ENCODE results near the gene ALKBH1. TPM values are rescaled to one million over a fixed set of nuclear protein-coding genes. Genes with fewer than 3 reads are reported as not detected.
A peak's percentile ranks its signal among the peaks of the same experiment; 100 is the strongest.

ALKBH1 gene
- total RNA-seq, 1 experiment from 2014 or later = 17.1 TPM

GRCh38 chr14:77709412-77709811 is 1.6 kb upstream of the ALKBH1 start:
- Mint-ChIP-seq H3K4me1 (ENCODE audit: low read depth, unreplicated experiment) (peaks cover 17% of the 10 kb centered on the region), H3K9me3 (ENCODE audit: unreplicated experiment) (no peaks in the 10 kb centered on the region), H3K27me3 (ENCODE audit: insufficient read depth, unreplicated experiment) (no peaks in the 10 kb centered on the region), H3K27ac (ENCODE audit: unreplicated experiment) (no peak overlapping the region), H3K36me3 (ENCODE audit: insufficient read depth, unreplicated experiment) (peaks cover 52% of the 10 kb centered on the region), H3K4me3 (ENCODE audit: unreplicated experiment) (peak overlapping the region; percentile 86)
- no peak for DNase-seq
- no peaks in the 10 kb centered on the region for H3K27me3 ChIP-seq (replicated peaks; ENCODE audit: control insufficient read depth, insufficient read depth, low read length)
- peak overlapping the region; percentile 71 for H3K4me3 ChIP-seq (ENCODE audit: low read depth, low read length)
- no TSS peak for BruUV-seq (replicated peaks)
- ChIA-PET CTCF (no interaction called here), POLR2A (no interaction called here)
- no peak for TF ChIP-seq CTCF (IDR thresholded peaks at IDR 0.05; ENCODE audit: insufficient read depth in 1 of 2, low read depth in 1 of 2, low read length in 1 of 2, severe bottlenecking in 1 of 2, unreplicated experiment in 1 of 2)
- H3K36me3 ChIP-seq (ENCODE audit: control insufficient read depth, insufficient read depth, low read length) = peaks cover 2% of the 10 kb centered on the region
- intact Hi-C loops (cut with micrococcal nuclease; ENCODE audit: unreplicated experiment) = loop anchor here (5.0 kb wide), 1 partner anchor 92 kb away; the partner anchor contains the start of gene SPTLC2
- peaks cover 8% of the 10 kb centered on the region; the same call in 1 of the 2 replicates for H3K4me1 ChIP-seq
- H3K9me3 ChIP-seq = no peaks in the 10 kb centered on the region

- Histone ChIP-seq H3K36me3 (ENCODE audit: control insufficient read depth, insufficient read depth, low read length) (no peaks in the 10 kb centered on the region), H3K4me3 (ENCODE audit: low read depth, low read length) (peak overlapping the region; percentile 71), H3K4me1 (peaks cover 8% of the 10 kb centered on the region; the same call in 1 of the 2 replicates), H3K27me3 (replicated peaks; ENCODE audit: control insufficient read depth, insufficient read depth, low read length) (no peaks in the 10 kb centered on the region), H3K9me3 (no peaks in the 10 kb centered on the region)
- Mint-ChIP-seq H3K27me3 (ENCODE audit: insufficient read depth, unreplicated experiment) (no peaks in the 10 kb centered on the region), H3K27ac (ENCODE audit: unreplicated experiment) (peak overlapping the region; percentile 77), H3K4me3 (ENCODE audit: unreplicated experiment) (peak overlapping the region; percentile 86), H3K36me3 (ENCODE audit: insufficient read depth, unreplicated experiment) (peaks cover 51% of the 10 kb centered on the region), H3K4me1 (ENCODE audit: low read depth, unreplicated experiment) (peaks cover 17% of the 10 kb centered on the region), H3K9me3 (ENCODE audit: unreplicated experiment) (no peaks in the 10 kb centered on the region)
- CTCF ChIA-PET = no interaction called here
- POLR2A ChIA-PET = interaction anchor here (0.7 kb wide), 1 partner anchor 334 kb away, joined by 3 read pairs; no protein-coding TSS in a partner anchor
- intact Hi-C loops (cut with micrococcal nuclease; ENCODE audit: unreplicated experiment) = loop anchor here (5.0 kb wide), 1 partner anchor 91 kb away; the partner anchor contains the start of gene SPTLC2
- TSS peak; percentile 78 for BruUV-seq (replicated peaks)
- TF ChIP-seq CTCF (IDR thresholded peaks at IDR 0.05; ENCODE audit: insufficient read depth in 1 of 2, low read depth in 1 of 2, low read length in 1 of 2, severe bottlenecking in 1 of 2, unreplicated experiment in 1 of 2) = no peak
- no peak for DNase-seq
Measured at GRCh38 chr14:77708749-77709148, 926 bp upstream of the ALKBH1 start.

GRCh38 chr14:77707355-77707723 is 484 bp downstream of the ALKBH1 start:
- no peaks in the 10 kb centered on the region for H3K27me3 Mint-ChIP-seq (ENCODE audit: insufficient read depth, unreplicated experiment)
- H3K9me3 Mint-ChIP-seq (ENCODE audit: unreplicated experiment) = no peaks in the 10 kb centered on the region
- peaks cover 8% of the 10 kb centered on the region; the same call in 1 of the 2 replicates for H3K4me1 ChIP-seq
- H3K4me1 Mint-ChIP-seq (ENCODE audit: low read depth, unreplicated experiment) = peaks cover 17% of the 10 kb centered on the region
- peak in 1 of 2 experiments; percentile 35 for TF ChIP-seq CTCF (IDR thresholded peaks at IDR 0.05; ENCODE audit: insufficient read depth in 1 of 2, low read depth in 1 of 2, low read length in 1 of 2, severe bottlenecking in 1 of 2, unreplicated experiment in 1 of 2)
- peak overlapping the region; percentile 86 for H3K4me3 Mint-ChIP-seq (ENCODE audit: unreplicated experiment)
- H3K27me3 ChIP-seq (replicated peaks; ENCODE audit: control insufficient read depth, insufficient read depth, low read length) = no peaks in the 10 kb centered on the region
- peak in 1 of 2 experiments; percentile 38 for DNase-seq
- peak overlapping the region; percentile 77 for H3K27ac Mint-ChIP-seq (ENCODE audit: unreplicated experiment)
- BruUV-seq (replicated peaks) = TSS peak; percentile 64
- ChIA-PET POLR2A (interaction anchor here (0.5 kb wide), 1 partner anchor 14 kb away, joined by 5 read pairs; no protein-coding TSS in a partner anchor), CTCF (interaction anchor here (0.6 to 0.7 kb wide), 2 partner anchors 52 to 131 kb away, joined by 3 read pairs; no protein-coding TSS in a partner anchor)
- H3K36me3 ChIP-seq (ENCODE audit: control insufficient read depth, insufficient read depth, low read length) = no peaks in the 10 kb centered on the region
- H3K36me3 Mint-ChIP-seq (ENCODE audit: insufficient read depth, unreplicated experiment) = peaks cover 41% of the 10 kb centered on the region
- intact Hi-C loops (cut with micrococcal nuclease; ENCODE audit: unreplicated experiment) = loop anchor here (1.0 to 5.0 kb wide), 2 partner anchors 52 to 90 kb away; partner anchors contain the start of gene SPTLC2
- H3K4me3 ChIP-seq (ENCODE audit: low read depth, low read length) = peak overlapping the region; percentile 71
- H3K9me3 ChIP-seq = no peaks in the 10 kb centered on the region
